Measurements from ENCODE around the gene CHRDL2. TPM values are rescaled to one million over a fixed set of nuclear protein-coding genes. Genes with fewer than 3 reads are reported as not detected.

The CHRDL2 gene
- total and polyA plus RNA-seq, 2 of the 13 experiments (the other 11 are each of a cell fraction or from before 2014, with no cell fraction given), result 0.04 TPM; not detected in 1

- intact Hi-C loops (cut with micrococcal nuclease; ENCODE audit: unreplicated experiment), result no loop called here
- H3K9me3 ChIP-seq (ENCODE audit: low read length), result no peaks in the 10 kb centered on the region
- H3K27ac ChIP-seq (ENCODE audit: extremely low read length, insufficient read depth, low read length), result no peak overlapping the region
- in situ Hi-C loops (cut with HindIII; ENCODE audit: extremely low pct_ligation_motif_present, low pct_unique_long_range_greater_than_20kb), result no loop called here
- H3K4me1 ChIP-seq (ENCODE audit: insufficient read depth, low read length), result no peaks in the 10 kb centered on the region
- TF ChIP-seq GATA4 (IDR thresholded peaks at IDR 0.05; ENCODE audit: borderline replicate concordance, low read depth) (no peak), MXD1 (CRISPR knock-in tag; IDR thresholded peaks at IDR 0.05) (no peak), ZNF121 (CRISPR knock-in tag; IDR thresholded peaks at IDR 0.05) (0 out of 2 replicates have a peak, but pooled peaks have one; percentile 50)
- H3K79me2 ChIP-seq (ENCODE audit: insufficient read depth, low read length), result peaks cover 42% of the 10 kb centered on the region
- ChIA-PET POLR2A (no interaction called here), CTCF (ENCODE audit: low intra/inter-chr PET ratio, low total read pairs) (no interaction called here)
- no peak overlapping the region for H3K4me3 ChIP-seq (replicated peaks in 1 of 3; ENCODE audit: insufficient read depth in 1 of 3, low read depth in 2 of 3, low read length in 3 of 3)
- no peaks in the 10 kb centered on the region for H3K27me3 ChIP-seq (ENCODE audit: control insufficient read depth in 1 of 2, insufficient read depth in 2 of 2, low read length in 2 of 2)
- no TSS peak for BruUV-seq (replicated peaks)
- WGBS (ENCODE audit: low lambda C conversion rate), result 100% methylated on average over 1 of the region's 1 CpG
- H3K9ac ChIP-seq (ENCODE audit: insufficient read depth, low read depth, low read length), result no peak overlapping the region
- no peak for FAIRE-seq
- DNase-seq (ENCODE audit: low spot score), result no peak
- no peaks in the 10 kb centered on the region; the same call in none of the 2 replicates for H4K20me1 ChIP-seq (ENCODE audit: insufficient read depth, low read length)
- ATAC-seq, result no peak
- 0 out of 5 replicates have a peak, but pooled peaks cover 0 to 8% of the 10 kb centered on the region in 2 experiments for H3K36me3 ChIP-seq (replicated peaks in 1 of 2; ENCODE audit: control insufficient read depth in 1 of 2, insufficient read depth in 2 of 2, low read length in 2 of 2)
- H3K4me2 ChIP-seq (ENCODE audit: low read depth, low read length), result no peak overlapping the region
- H2AFZ ChIP-seq (ENCODE audit: low read length), result no peak overlapping the region
These were observed 35.7 kb upstream of the CHRDL2 start for GRCh38 chr11:74766905-74767304.

- Histone ChIP-seq H3K9me3 (ENCODE audit: low read length) (no peaks in the 10 kb centered on the region), H3K36me3 (replicated peaks in 1 of 2; ENCODE audit: control insufficient read depth in 1 of 2, insufficient read depth in 2 of 2, low read length in 2 of 2) (no peaks in the 10 kb centered on the region), H3K4me1 (ENCODE audit: insufficient read depth, low read length) (peaks cover 39% of the 10 kb centered on the region), H3K27me3 (ENCODE audit: control insufficient read depth in 1 of 2, insufficient read depth in 2 of 2, low read length in 2 of 2) (no peaks in the 10 kb centered on the region), H3K27ac (ENCODE audit: extremely low read length, insufficient read depth, low read length) (no peak overlapping the region), H2AFZ (ENCODE audit: low read length) (no peak overlapping the region), H3K9ac (ENCODE audit: insufficient read depth, low read depth, low read length) (no peak overlapping the region), H3K79me2 (ENCODE audit: insufficient read depth, low read length) (peaks cover 47% of the 10 kb centered on the region), H4K20me1 (ENCODE audit: insufficient read depth, low read length) (peaks cover 31% of the 10 kb centered on the region), H3K4me3 (replicated peaks in 1 of 3; ENCODE audit: insufficient read depth in 1 of 3, low read depth in 2 of 3, low read length in 3 of 3) (no peak overlapping the region), H3K4me2 (ENCODE audit: low read depth, low read length) (peak overlapping the region; percentile 32)
- CTCF ChIA-PET (ENCODE audit: low intra/inter-chr PET ratio, low total read pairs), result no interaction called here
- ATAC-seq (peak; percentile 86), DNase-seq (ENCODE audit: low spot score) (peak; percentile 53), FAIRE-seq (no peak)
- POLR2A ChIA-PET, result no interaction called here
- in situ Hi-C loops (cut with HindIII; ENCODE audit: extremely low pct_ligation_motif_present, low pct_unique_long_range_greater_than_20kb), result no loop called here
- intact Hi-C loops (cut with micrococcal nuclease; ENCODE audit: unreplicated experiment), result no loop called here
- WGBS (ENCODE audit: low lambda C conversion rate), result 28% methylated on average over 1 of the region's 1 CpG
- BruUV-seq (replicated peaks), result no TSS peak
- TF ChIP-seq HNF4A (CRISPR knock-in tag; IDR thresholded peaks at IDR 0.05) (peak; percentile 58), MXI1 (IDR thresholded peaks at IDR 0.05; ENCODE audit: borderline replicate concordance, low read depth, low read length) (peak; percentile 25; the same call in 1 of the 3 replicates), GMEB2 (CRISPR knock-in tag; IDR thresholded peaks at IDR 0.05; ENCODE audit: low read depth) (no peak), MAX (IDR thresholded peaks at IDR 0.05) (peak; percentile 28; the same call in 1 of the 2 replicates), ARID3A (IDR thresholded peaks at IDR 0.05; ENCODE audit: low read depth, low read length) (0 out of 2 replicates have a peak, but pooled peaks have one; percentile 22), HNF4G (IDR thresholded peaks at IDR 0.05; ENCODE audit: borderline replicate concordance, low read depth, low read length) (peak; percentile 22; the same call in 1 of the 2 replicates), HNF4G (CRISPR knock-in tag; IDR thresholded peaks at IDR 0.05; ENCODE audit: borderline replicate concordance, low read depth) (no peak), ARHGAP35 (CRISPR knock-in tag; IDR thresholded peaks at IDR 0.05; ENCODE audit: borderline replicate concordance) (no peak), BRF2 (CRISPR knock-in tag; IDR thresholded peaks at IDR 0.05) (no peak), NFIC (IDR thresholded peaks at IDR 0.05; ENCODE audit: low read length) (no peak), NFIB (CRISPR knock-in tag; IDR thresholded peaks at IDR 0.05; ENCODE audit: borderline replicate concordance) (no peak)
These were observed 25.3 kb upstream of the CHRDL2 start for GRCh38 chr11:74756571-74756970.
